ENCODE data around the gene ADAMTSL3. TPM values are rescaled to one million over a fixed set of nuclear protein-coding genes. Genes with fewer than 3 reads are reported as not detected.

Gene ADAMTSL3
- total and polyA plus RNA-seq, 2 of the 4 experiments (the other 2 are of a cell fraction) = under 0.01 to 0.02 TPM

DNA sequence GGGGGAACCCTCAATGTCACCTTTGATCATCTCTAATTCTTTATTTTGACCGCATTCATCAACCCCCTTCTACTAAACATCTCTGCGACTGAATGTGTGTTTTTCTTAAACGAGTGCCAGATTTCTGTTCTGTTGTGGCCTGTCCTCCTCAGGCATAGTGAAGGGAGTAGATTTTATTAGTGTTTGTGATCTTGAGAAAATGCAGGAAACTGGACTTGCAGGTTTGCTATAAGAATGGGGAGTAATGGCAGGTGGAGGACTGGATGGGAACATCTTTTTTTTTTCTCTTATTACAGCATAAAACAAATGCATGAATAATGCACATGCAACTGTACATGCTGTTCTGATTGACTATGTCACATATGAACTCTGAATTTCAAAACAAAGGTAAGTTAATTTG lies 59.3 kb downstream of the ADAMTSL3 start:
- no peaks in the 10 kb centered on the region for H3K27me3 ChIP-seq (ENCODE audit: control insufficient read depth, insufficient read depth, low read length)
- H3K9me1 ChIP-seq (ENCODE audit: insufficient read depth, low read length) = no peaks in the 10 kb centered on the region
- TF ChIP-seq, protein P1, sequence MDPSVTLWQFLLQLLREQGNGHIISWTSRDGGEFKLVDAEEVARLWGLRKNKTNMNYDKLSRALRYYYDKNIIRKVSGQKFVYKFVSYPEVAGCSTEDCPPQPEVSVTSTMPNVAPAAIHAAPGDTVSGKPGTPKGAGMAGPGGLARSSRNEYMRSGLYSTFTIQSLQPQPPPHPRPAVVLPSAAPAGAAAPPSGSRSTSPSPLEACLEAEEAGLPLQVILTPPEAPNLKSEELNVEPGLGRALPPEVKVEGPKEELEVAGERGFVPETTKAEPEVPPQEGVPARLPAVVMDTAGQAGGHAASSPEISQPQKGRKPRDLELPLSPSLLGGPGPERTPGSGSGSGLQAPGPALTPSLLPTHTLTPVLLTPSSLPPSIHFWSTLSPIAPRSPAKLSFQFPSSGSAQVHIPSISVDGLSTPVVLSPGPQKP (IDR thresholded peaks at IDR 0.05; ENCODE audit: borderline replicate concordance, low read depth, low read length) = no peak
- no peak for TF ChIP-seq RAD21 (IDR thresholded peaks at IDR 0.05; ENCODE audit: low read length)
- no peak for TF ChIP-seq RCOR1 (IDR thresholded peaks at IDR 0.05; ENCODE audit: insufficient replicate concordance, low read length)
- TF ChIP-seq NFE2L2 (IDR thresholded peaks at IDR 0.05; ENCODE audit: low read depth, low read length) = no peak
- TF ChIP-seq CHD1 (IDR thresholded peaks at IDR 0.05; ENCODE audit: low read depth, low read length) = no peak
- no peak for TF ChIP-seq FOS (IDR thresholded peaks at IDR 0.05; ENCODE audit: low read depth, low read length)
- TF ChIP-seq CEBPB (IDR thresholded peaks at IDR 0.05; ENCODE audit: low read depth, low read length) = no peak
- TF ChIP-seq, protein P2, sequence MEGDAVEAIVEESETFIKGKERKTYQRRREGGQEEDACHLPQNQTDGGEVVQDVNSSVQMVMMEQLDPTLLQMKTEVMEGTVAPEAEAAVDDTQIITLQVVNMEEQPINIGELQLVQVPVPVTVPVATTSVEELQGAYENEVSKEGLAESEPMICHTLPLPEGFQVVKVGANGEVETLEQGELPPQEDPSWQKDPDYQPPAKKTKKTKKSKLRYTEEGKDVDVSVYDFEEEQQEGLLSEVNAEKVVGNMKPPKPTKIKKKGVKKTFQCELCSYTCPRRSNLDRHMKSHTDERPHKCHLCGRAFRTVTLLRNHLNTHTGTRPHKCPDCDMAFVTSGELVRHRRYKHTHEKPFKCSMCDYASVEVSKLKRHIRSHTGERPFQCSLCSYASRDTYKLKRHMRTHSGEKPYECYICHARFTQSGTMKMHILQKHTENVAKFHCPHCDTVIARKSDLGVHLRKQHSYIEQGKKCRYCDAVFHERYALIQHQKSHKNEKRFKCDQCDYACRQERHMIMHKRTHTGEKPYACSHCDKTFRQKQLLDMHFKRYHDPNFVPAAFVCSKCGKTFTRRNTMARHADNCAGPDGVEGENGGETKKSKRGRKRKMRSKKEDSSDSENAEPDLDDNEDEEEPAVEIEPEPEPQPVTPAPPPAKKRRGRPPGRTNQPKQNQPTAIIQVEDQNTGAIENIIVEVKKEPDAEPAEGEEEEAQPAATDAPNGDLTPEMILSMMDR (conservative IDR thresholded peaks at IDR 0.05; ENCODE audit: low read depth, low read length) = no peak
- intact Hi-C loops (cut with micrococcal nuclease) = no loop called here
- H3K4me2 ChIP-seq (ENCODE audit: low read depth, low read length) = no peak overlapping the region
- no peak overlapping the region for H3K14ac ChIP-seq (replicated peaks; ENCODE audit: low read depth, low read length)
- CTCF ChIA-PET = no interaction called here
- H4K5ac ChIP-seq (ENCODE audit: low read depth, low read length) = no peak overlapping the region
- no peak overlapping the region for H4K8ac ChIP-seq (ENCODE audit: low read depth in 2 of 2, low read length in 2 of 2)
- H3K9ac ChIP-seq (ENCODE audit: low read depth, low read length) = no peak overlapping the region
- H2BK20ac ChIP-seq (ENCODE audit: low read depth, low read length) = no peak overlapping the region
- H3K27ac ChIP-seq (ENCODE audit: insufficient read depth, low read length) = no peak overlapping the region
- H4K91ac ChIP-seq (ENCODE audit: insufficient read depth, low read depth, low read length) = no peak overlapping the region
- no peaks in the 10 kb centered on the region for H3K4me1 ChIP-seq (ENCODE audit: control insufficient read depth, insufficient read depth, low read length)
- no peak overlapping the region for H3K23ac ChIP-seq (ENCODE audit: low read depth, low read length)
- no peaks in the 10 kb centered on the region for H4K20me1 ChIP-seq (ENCODE audit: insufficient read depth, low read length)
- no peak overlapping the region for H2BK15ac ChIP-seq (ENCODE audit: low read depth, low read length)
- no CpG with 5 or more reads among the region's 3 CpGs for WGBS, 2 experiments (ENCODE audit: extremely low coverage in 2 of 2, insufficient read length in 1 of 2)
- H3K79me1 ChIP-seq (ENCODE audit: low read depth in 1 of 2, low read length in 2 of 2) = no peaks in the 10 kb centered on the region
- POLR2A ChIA-PET (ENCODE audit: unreplicated experiment) = no interaction called here
- H3K4ac ChIP-seq (ENCODE audit: low read depth, low read length) = no peak overlapping the region
- no peak overlapping the region for H2BK5ac ChIP-seq (ENCODE audit: low read depth, low read length, poor library complexity, severe bottlenecking)
- H2AK5ac ChIP-seq (ENCODE audit: low read depth, low read length) = no peak overlapping the region
- no peaks in the 10 kb centered on the region for H3K36me3 ChIP-seq (ENCODE audit: control insufficient read depth, insufficient read depth, low read length)
- no TSS peak for BruUV-seq (replicated peaks)
- ATAC-seq (ENCODE audit: low read depth) = no peak
- in situ Hi-C loops (cut with MboI; ENCODE audit: low sequenced_read_pairs) = no loop called here
- no peak overlapping the region for H3K18ac ChIP-seq (ENCODE audit: low read depth, low read length)
- no peaks in the 10 kb centered on the region; the same call in 1 of the 2 replicates for H3K9me3 ChIP-seq (ENCODE audit: control insufficient read depth, insufficient read depth, low read length)
- H2AK9ac ChIP-seq (replicated peaks; ENCODE audit: low read depth, low read length, poor library complexity) = no peak overlapping the region
- H3K56ac ChIP-seq (ENCODE audit: extremely low read depth, insufficient read depth, low read length) = no peak overlapping the region
- DNase-seq = no peak
- dilution Hi-C loops (cut with HindIII; ENCODE audit: low sequenced_read_pairs, unreplicated experiment) = no loop called here
- H2BK120ac ChIP-seq (ENCODE audit: low read depth, low read length) = no peak overlapping the region
- H2AFZ ChIP-seq (replicated peaks; ENCODE audit: low read length, poor library complexity) = no peak overlapping the region
- H3K4me3 ChIP-seq (ENCODE audit: insufficient read depth, low read depth, low read length) = no peak overlapping the region
